ENCODE results near the gene TLE4. TPM values are rescaled to one million over a fixed set of nuclear protein-coding genes. Genes with fewer than 3 reads are reported as not detected.
A peak's percentile ranks its signal among the peaks of the same experiment; 100 is the strongest.

The TLE4 gene
- total and polyA plus RNA-seq, 10 of the 15 experiments (the other 5 are each of a cell fraction or from before 2014, with no cell fraction given) = 5.3 to 53.3 (median 23.3) TPM

- no peaks in the 10 kb centered on the region; the same call in none of the 2 replicates for H3K79me2 ChIP-seq (ENCODE audit: control insufficient read depth, insufficient read depth, low read length)
- no peak overlapping the region for H3K27ac ChIP-seq (ENCODE audit: control insufficient read depth, insufficient read depth)
- H3K27me3 ChIP-seq (replicated peaks in 1 of 2; ENCODE audit: control insufficient read depth in 2 of 2, insufficient read depth in 2 of 2, low read length in 1 of 2) = no peaks in the 10 kb centered on the region
- H3K4me1 ChIP-seq (ENCODE audit: control insufficient read depth, insufficient read depth, low read length) = peaks cover 23% of the 10 kb centered on the region
- 0% methylated on average over 2 of the region's 2 CpGs for WGBS (ENCODE audit: insufficient coverage, insufficient replicate concordance, low lambda C conversion rate, missing lambda C conversion rate)
- in situ Hi-C loops (cut with MboI) = no loop called here
- DNase-seq (ENCODE audit: low read depth, low spot score) = peak; percentile 42
- H4K20me1 ChIP-seq (ENCODE audit: control insufficient read depth, insufficient read depth) = no peaks in the 10 kb centered on the region
- BruUV-seq (replicated peaks) = no TSS peak
- no peak overlapping the region for H3K4me3 ChIP-seq
- H2AFZ ChIP-seq (ENCODE audit: control insufficient read depth, low read depth, low read length) = peak overlapping the region; percentile 28
- H3K9ac ChIP-seq (ENCODE audit: control insufficient read depth, insufficient read depth, low read length) = no peak overlapping the region; the same call in 1 of the 2 replicates
- intact Hi-C loops (cut with micrococcal nuclease; ENCODE audit: unreplicated experiment) = loop anchor here (10.0 kb wide), 1 partner anchor 430 kb away; no protein-coding TSS in a partner anchor
- FAIRE-seq = peak; percentile 96
- peak; percentile 82 for ATAC-seq
- no peaks in the 10 kb centered on the region for H3K36me3 ChIP-seq (ENCODE audit: control insufficient read depth in 2 of 2, insufficient read depth in 2 of 2, low read length in 1 of 2)
- no peak overlapping the region for H3K4me2 ChIP-seq (ENCODE audit: control insufficient read depth, insufficient read depth)
- ChIA-PET RAD21 (ENCODE audit: unreplicated experiment) (interaction anchor here (0.9 to 1.3 kb wide), 3 partner anchors 18 to 72 kb away, joined by 3 to 5 read pairs (median 4); no protein-coding TSS in a partner anchor), POLR2A (interaction anchor here (1.1 kb wide), 1 partner anchor 59 kb away, joined by 3 read pairs; no protein-coding TSS in a partner anchor), CTCF (interaction anchor here (1.3 kb wide), 3 partner anchors 15 to 86 kb away, joined by 3 to 4 read pairs (median 4); no protein-coding TSS in a partner anchor), SMC1A (ENCODE audit: uncharacterized antibody, unreplicated experiment) (interaction anchor here (0.8 to 1.4 kb wide), 4 partner anchors 25 to 84 kb away, joined by 3 to 5 read pairs (median 4); no protein-coding TSS in a partner anchor)
- H3K9me3 ChIP-seq (replicated peaks; ENCODE audit: control insufficient read depth, insufficient read depth, low read length) = no peaks in the 10 kb centered on the region
- peak; percentile 37; the same call in 1 of the 2 replicates for TF ChIP-seq IKZF1 (conservative IDR thresholded peaks at IDR 0.05)
- peak in 1 of 2 experiments; percentile 50; a peak in 1 of 4 replicates for TF ChIP-seq ETV6 (conservative IDR thresholded peaks at IDR 0.05 in 1 of 2, IDR thresholded peaks at IDR 0.05 in 1 of 2; ENCODE audit: borderline replicate concordance in 1 of 2, low read depth in 1 of 2)
- no peak for TF ChIP-seq TBL1XR1 (IDR thresholded peaks at IDR 0.05; ENCODE audit: low read depth, low read length)
- no peak for TF ChIP-seq ATF2 (IDR thresholded peaks at IDR 0.05; ENCODE audit: low read length)
- TF ChIP-seq ZBTB40 (IDR thresholded peaks at IDR 0.05; ENCODE audit: borderline replicate concordance) = no peak
- no peak for TF ChIP-seq SREBF1 (IDR thresholded peaks at IDR 0.05; ENCODE audit: low read length)
- no peak for TF ChIP-seq PRDM15 (CRISPR knock-in tag; IDR thresholded peaks at IDR 0.05)
- no peak for TF ChIP-seq NR2F1 (conservative IDR thresholded peaks at IDR 0.05)
- no peak for TF ChIP-seq E2F8 (IDR thresholded peaks at IDR 0.05; ENCODE audit: low read depth, partially characterized antibody)
- no peak for TF ChIP-seq EGR1 (IDR thresholded peaks at IDR 0.05; ENCODE audit: borderline replicate concordance in 1 of 2, low read depth in 2 of 2, low read length in 2 of 2)
Measured at GRCh38 chr9:79565245-79565644, 6.5 kb upstream of the TLE4 start.
